ENCODE data around the gene IFIT1. TPM values are rescaled to one million over a fixed set of nuclear protein-coding genes. Genes with fewer than 3 reads are reported as not detected.
A peak's percentile ranks its signal among the peaks of the same experiment; 100 is the strongest.
"Not testable (repeated sequence)": the region's sequence is repeated elsewhere in the genome, so short reads cannot be mapped to it uniquely, and the experiment has no call there.

The IFIT1 gene
- total RNA-seq, 4 donors from 2014 or later, result 13.5 to 27.4 (median 19.7) TPM

DNA sequence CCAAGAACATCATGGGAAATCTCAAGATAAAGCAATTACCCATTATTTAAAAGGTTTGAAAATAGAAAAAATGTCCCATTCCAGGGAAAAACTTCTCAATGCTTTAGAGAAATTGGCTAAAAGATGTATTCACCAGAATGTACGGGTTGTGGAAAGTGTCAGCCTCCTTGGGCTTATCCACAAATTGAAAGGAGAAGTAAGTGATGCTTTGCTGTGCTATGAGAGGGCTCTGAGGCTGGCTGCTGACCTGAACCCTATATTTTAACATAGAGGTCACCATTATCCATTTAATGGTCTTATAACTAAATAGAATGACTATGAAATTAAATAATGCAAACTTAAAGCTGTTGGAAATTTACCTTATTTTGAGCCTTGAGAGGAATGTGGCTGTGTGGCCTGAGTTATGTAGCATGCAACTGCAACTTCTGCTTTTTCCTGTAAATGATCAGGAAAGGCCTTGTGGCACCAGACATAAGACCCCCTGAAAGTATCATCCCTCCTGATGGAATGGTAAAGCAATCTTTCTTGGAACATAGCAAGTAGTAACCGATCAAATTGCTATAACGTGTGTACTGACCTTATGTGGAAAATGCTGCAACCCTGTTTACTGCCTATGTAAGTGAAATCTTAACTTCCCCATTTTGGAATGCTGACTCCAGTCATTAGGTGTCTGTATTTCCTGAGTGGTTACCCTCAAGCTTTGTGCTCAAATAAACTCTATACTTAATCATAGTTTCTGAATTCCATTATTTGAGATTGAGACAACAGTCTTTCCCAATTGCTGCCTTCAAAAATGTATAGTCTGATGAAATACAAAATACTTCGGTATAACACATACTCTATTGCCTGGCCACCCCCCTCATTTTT is 7.7 kb upstream of the IFIT1 start:
- intact Hi-C loops (cut with DNase I; ENCODE audit: low total_unique reads), result no loop called here
- no peak for DNase-seq
- Histone ChIP-seq H3K36me3 (no peaks in the 10 kb centered on the region), H3K4me3 (no peak overlapping the region), H3K27me3 (no peaks in the 10 kb centered on the region), H3K27ac (no peak overlapping the region), H3K4me1 (no peaks in the 10 kb centered on the region), H3K9me3 (no peaks in the 10 kb centered on the region)
- TF ChIP-seq POLR2A (IDR thresholded peaks at IDR 0.05), result no peak
- TF ChIP-seq, protein P1, sequence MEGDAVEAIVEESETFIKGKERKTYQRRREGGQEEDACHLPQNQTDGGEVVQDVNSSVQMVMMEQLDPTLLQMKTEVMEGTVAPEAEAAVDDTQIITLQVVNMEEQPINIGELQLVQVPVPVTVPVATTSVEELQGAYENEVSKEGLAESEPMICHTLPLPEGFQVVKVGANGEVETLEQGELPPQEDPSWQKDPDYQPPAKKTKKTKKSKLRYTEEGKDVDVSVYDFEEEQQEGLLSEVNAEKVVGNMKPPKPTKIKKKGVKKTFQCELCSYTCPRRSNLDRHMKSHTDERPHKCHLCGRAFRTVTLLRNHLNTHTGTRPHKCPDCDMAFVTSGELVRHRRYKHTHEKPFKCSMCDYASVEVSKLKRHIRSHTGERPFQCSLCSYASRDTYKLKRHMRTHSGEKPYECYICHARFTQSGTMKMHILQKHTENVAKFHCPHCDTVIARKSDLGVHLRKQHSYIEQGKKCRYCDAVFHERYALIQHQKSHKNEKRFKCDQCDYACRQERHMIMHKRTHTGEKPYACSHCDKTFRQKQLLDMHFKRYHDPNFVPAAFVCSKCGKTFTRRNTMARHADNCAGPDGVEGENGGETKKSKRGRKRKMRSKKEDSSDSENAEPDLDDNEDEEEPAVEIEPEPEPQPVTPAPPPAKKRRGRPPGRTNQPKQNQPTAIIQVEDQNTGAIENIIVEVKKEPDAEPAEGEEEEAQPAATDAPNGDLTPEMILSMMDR (IDR thresholded peaks at IDR 0.05), result no peak

GRCh38 chr10:89388806-89389205 is 3.6 kb upstream of the IFIT1 start:
- Histone ChIP-seq H3K36me3 (no peaks in the 10 kb centered on the region), H3K27ac (no peak overlapping the region), H3K4me3 (no peak overlapping the region), H3K4me1 (no peaks in the 10 kb centered on the region), H3K9me3 (no peaks in the 10 kb centered on the region), H3K27me3 (no peaks in the 10 kb centered on the region)
- no peak for DNase-seq
- intact Hi-C loops (cut with DNase I; ENCODE audit: low total_unique reads), result no loop called here
- TF ChIP-seq POLR2A (IDR thresholded peaks at IDR 0.05), result no peak
- TF ChIP-seq, protein P1 (IDR thresholded peaks at IDR 0.05), result no peak

DNA sequence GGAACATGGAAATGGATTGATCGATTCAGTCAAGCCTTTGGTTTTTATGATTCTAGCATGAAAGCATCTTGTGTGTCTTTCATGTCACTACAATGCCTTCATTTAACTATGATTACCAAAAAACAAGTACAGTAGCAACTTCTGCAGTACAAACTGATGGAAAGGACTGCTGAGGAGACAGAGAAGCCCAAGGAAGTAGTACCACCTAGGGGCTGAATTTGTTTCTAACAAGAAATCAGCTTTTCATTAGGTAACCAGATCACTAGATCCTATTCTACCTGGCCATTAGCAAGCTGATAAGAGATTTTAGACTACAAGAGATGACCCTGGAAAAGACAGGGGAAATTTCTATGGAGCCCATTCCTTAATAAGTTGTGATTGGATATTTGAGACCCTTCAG is 3.2 kb upstream of the IFIT1 start:
- intact Hi-C loops (cut with DNase I; ENCODE audit: low total_unique reads), result no loop called here
- no peak for DNase-seq
- Histone ChIP-seq H3K4me1 (no peaks in the 10 kb centered on the region), H3K27ac (no peak overlapping the region), H3K27me3 (no peaks in the 10 kb centered on the region), H3K9me3 (no peaks in the 10 kb centered on the region), H3K36me3 (no peaks in the 10 kb centered on the region), H3K4me3 (no peak overlapping the region)
- TF ChIP-seq POLR2A (IDR thresholded peaks at IDR 0.05), result no peak
- TF ChIP-seq, protein P1 (IDR thresholded peaks at IDR 0.05), result peak in 3 of 4 experiments; percentile 22 to 48 (median 47)

GRCh38 chr10:89390476-89391225 is 1.8 kb upstream of the IFIT1 start:
- H3K4me1 ChIP-seq, result no peaks in the 10 kb centered on the region
- H3K9me3 ChIP-seq, result no peaks in the 10 kb centered on the region
- no peak for DNase-seq
- no peak overlapping the region for H3K4me3 ChIP-seq
- H3K27me3 ChIP-seq, result no peaks in the 10 kb centered on the region
- intact Hi-C loops (cut with DNase I; ENCODE audit: low total_unique reads), result no loop called here
- no peaks in the 10 kb centered on the region for H3K36me3 ChIP-seq
- no peak overlapping the region for H3K27ac ChIP-seq
- TF ChIP-seq, protein P1 (IDR thresholded peaks at IDR 0.05), result no peak
- no peak for TF ChIP-seq POLR2A (IDR thresholded peaks at IDR 0.05)

DNA sequence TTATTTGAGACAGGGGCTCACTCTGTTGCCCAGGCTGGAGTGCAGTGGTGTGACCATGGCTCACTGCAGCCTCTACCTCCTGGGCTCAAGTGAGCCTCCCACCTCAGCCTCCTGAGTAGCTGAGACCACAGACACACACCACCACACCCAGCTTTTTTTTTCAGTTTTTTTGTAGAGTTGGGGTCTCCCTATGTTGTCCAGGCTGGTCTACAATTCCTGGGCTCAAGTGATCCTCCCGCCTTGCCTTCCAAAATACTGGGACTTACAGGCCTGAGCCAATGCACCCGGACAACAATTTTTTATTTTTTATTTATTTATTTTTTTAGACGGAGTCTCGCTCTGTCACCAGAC is 1.2 kb upstream of the IFIT1 start:
- H3K36me3 ChIP-seq; H3K4me3 ChIP-seq; DNase-seq; intact Hi-C loops (cut with DNase I; ENCODE audit: low total_unique reads); H3K4me1 ChIP-seq; H3K9me3 ChIP-seq; H3K27me3 ChIP-seq: not testable (repeated sequence)
- peak overlapping the region; percentile 80 to 95 for H3K27ac ChIP-seq

Data from uterus (tissue), 4 donors.